Measurements from ENCODE around the gene TCF7L2.

DNA sequence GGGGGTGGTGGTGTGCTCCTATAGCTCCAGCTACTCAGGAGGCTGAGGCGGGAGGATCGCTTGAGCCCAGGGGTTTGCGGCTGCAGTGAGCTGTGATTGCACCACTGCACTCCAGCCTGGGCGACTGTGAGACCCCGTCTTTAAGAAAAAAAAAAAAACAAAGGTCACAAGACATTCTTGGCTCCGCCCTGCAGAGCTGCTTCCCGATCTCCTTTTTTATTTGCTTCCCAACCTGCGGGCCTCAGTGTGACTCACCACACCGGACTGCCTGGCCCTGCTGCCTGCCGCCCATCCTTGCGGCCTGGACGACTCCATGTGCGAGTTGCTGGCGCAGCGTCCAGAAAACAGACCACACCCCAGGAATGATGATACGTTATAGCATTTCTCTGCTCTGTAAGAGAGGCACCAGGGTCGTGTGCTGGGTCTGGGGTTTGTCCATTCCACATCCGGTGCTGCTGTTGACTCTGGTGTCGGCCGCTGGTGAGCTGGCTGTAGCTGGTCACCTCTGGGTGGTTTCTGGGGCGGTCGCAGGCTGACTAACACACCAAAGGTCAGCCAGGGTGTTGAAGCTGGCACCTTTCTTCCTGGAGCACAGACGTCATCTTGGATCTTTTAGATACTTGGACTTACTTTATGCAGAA, 123.6 kb downstream of the TCF7L2 start:
- TF ChIP-seq, protein P1, sequence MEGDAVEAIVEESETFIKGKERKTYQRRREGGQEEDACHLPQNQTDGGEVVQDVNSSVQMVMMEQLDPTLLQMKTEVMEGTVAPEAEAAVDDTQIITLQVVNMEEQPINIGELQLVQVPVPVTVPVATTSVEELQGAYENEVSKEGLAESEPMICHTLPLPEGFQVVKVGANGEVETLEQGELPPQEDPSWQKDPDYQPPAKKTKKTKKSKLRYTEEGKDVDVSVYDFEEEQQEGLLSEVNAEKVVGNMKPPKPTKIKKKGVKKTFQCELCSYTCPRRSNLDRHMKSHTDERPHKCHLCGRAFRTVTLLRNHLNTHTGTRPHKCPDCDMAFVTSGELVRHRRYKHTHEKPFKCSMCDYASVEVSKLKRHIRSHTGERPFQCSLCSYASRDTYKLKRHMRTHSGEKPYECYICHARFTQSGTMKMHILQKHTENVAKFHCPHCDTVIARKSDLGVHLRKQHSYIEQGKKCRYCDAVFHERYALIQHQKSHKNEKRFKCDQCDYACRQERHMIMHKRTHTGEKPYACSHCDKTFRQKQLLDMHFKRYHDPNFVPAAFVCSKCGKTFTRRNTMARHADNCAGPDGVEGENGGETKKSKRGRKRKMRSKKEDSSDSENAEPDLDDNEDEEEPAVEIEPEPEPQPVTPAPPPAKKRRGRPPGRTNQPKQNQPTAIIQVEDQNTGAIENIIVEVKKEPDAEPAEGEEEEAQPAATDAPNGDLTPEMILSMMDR (IDR thresholded peaks at IDR 0.05), result no peak
- TF ChIP-seq POLR2A (IDR thresholded peaks at IDR 0.05) (no peak), EP300 (IDR thresholded peaks at IDR 0.05) (no peak)

Data from ovary (tissue), 3 donors.